ENCODE data around the gene LRRC34. TPM values are rescaled to one million over a fixed set of nuclear protein-coding genes. Genes with fewer than 3 reads are reported as not detected.

The LRRC34 gene
- total RNA-seq, 2 donors from 2014 or later: 4.5 to 5.1 TPM

DNA sequence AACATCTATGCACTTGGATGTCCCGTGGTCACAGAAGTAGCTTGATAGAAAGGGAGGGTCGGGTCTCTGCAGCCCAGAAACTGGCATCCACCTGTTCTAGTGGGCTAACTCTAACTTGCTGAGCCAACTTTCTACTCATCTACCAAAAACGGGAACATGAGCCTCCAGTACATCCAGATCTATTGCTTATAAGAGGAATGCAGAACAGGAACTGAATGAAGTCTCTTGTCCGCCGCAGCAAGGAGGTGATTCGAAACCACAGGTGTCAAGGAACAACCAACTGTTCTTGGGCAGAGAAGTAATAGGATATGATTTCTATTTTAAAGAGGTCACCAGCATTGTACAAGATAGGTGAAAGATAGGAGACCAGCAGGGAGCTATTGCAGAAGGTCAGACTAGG lies 65.8 kb downstream of the LRRC34 start:
- Histone ChIP-seq H3K4me3 (no peak overlapping the region), H3K9me3 (no peaks in the 10 kb centered on the region), H3K36me3 (no peaks in the 10 kb centered on the region), H3K4me1 (ENCODE audit: control insufficient read depth in 1 of 2, low read depth in 2 of 2) (no peaks in the 10 kb centered on the region), H3K27ac (no peak overlapping the region), H3K27me3 (replicated peaks; ENCODE audit: insufficient read depth) (no peaks in the 10 kb centered on the region)
- TF ChIP-seq CTCF (IDR thresholded peaks at IDR 0.05): no peak
- DNase-seq (ENCODE audit: low spot score) (no peak), ATAC-seq (ENCODE audit: insufficient number of reproducible peaks, low FRiP score, low read depth) (no peak)

GRCh38 chr3:169744366-169745054 lies 68.2 kb downstream of the LRRC34 start:
- no peaks in the 10 kb centered on the region for H3K4me1 ChIP-seq (ENCODE audit: control insufficient read depth in 1 of 2, low read depth in 2 of 2)
- no peaks in the 10 kb centered on the region for H3K9me3 ChIP-seq
- DNase-seq (ENCODE audit: low spot score) (no peak), ATAC-seq (ENCODE audit: insufficient number of reproducible peaks, low FRiP score, low read depth) (no peak)
- peak; percentile 26 for TF ChIP-seq CTCF (IDR thresholded peaks at IDR 0.05)
- no peaks in the 10 kb centered on the region for H3K27me3 ChIP-seq (replicated peaks; ENCODE audit: insufficient read depth)
- no peaks in the 10 kb centered on the region for H3K36me3 ChIP-seq
- H3K27ac ChIP-seq: no peak overlapping the region
- no peak overlapping the region for H3K4me3 ChIP-seq

Other genes with a start within 250 kb of the LRRC34 start
- 10 to 100 TPM; 26.4 to 51.1 TPM for gene MECOM, start 149.2 kb downstream of the LRRC34 start, total RNA-seq
- gene TERC, start 47.8 kb downstream of the LRRC34 start, total RNA-seq: 100 to 1,000 TPM; 126 to 132 TPM
- 1 to 10 TPM; 2.7 to 3.1 TPM for gene ACTRT3, start 43.3 kb downstream of the LRRC34 start, total RNA-seq
- 10 to 100 TPM; 10.8 to 14.3 TPM for gene MYNN, start 39.5 kb downstream of the LRRC34 start, total RNA-seq
- not detected for gene LRRIQ4, start within 50 bp of the LRRC34 start, total RNA-seq
- not detected for gene LRRC31, start 57.0 kb upstream of the LRRC34 start, total RNA-seq
- not detected for gene SAMD7, start 98.7 kb upstream of the LRRC34 start, total RNA-seq
- 10 to 100 TPM; 27.3 to 49.0 TPM for gene SEC62, start 153.9 kb upstream of the LRRC34 start, total RNA-seq
- 1 to 10 TPM; 2.2 to 2.3 TPM for gene GPR160, start 225.1 kb upstream of the LRRC34 start, total RNA-seq

Data from thoracic aorta (tissue), 2 donors.